DND-41 (cell line): ENCODE measurements around the gene CORO6.

Experiments
- ATAC-seq: fragments of 200-7000 bp; cut with Tn5 transposase; 3 replicates; pipeline ENCODE4 v1.9.1; 2021; ENCODE audit warnings: low read depth; ENCODE audit not compliant: insufficient read depth
- DNase-seq: peaks from one replicate; pipeline ENCODE4 v3.0.0-alpha.2; 2020
- H2AFZ ChIP-seq: 2 replicates; pipeline ENCODE4 v1.6.0; 2012; ENCODE audit warnings: low read depth, low read length
- H3K27ac ChIP-seq: 2 replicates; pipeline ENCODE4 v1.5.1; 2012; ENCODE audit warnings: low read length, inconsistent platforms
- H3K27me3 ChIP-seq: fragments of 200-600 bp; sonication (generic); 2 replicates; pipeline ENCODE4 v1.6.0; 2012; ENCODE audit warnings: low read length, mild to moderate bottlenecking, inconsistent platforms; ENCODE audit not compliant: insufficient read depth, poor library complexity
- H3K36me3 ChIP-seq: 2 replicates; pipeline ENCODE4 v1.5.1; 2012; ENCODE audit warnings: low read length, inconsistent platforms; ENCODE audit not compliant: insufficient read depth
- H3K4me1 ChIP-seq: 2 replicates; pipeline ENCODE4 v1.5.1; 2012; ENCODE audit warnings: mild to moderate bottlenecking, low read length; ENCODE audit not compliant: insufficient read depth
- H3K4me2 ChIP-seq: 2 replicates; pipeline ENCODE4 v1.6.0; 2012; ENCODE audit warnings: mild to moderate bottlenecking, moderate library complexity, low read length, inconsistent platforms; ENCODE audit not compliant: insufficient read depth
- H3K4me3 ChIP-seq, 2 experiments: fragments of 200-600 bp in 1 of 2; shearing (Covaris generic) in 1 of 2; 2 replicates each; pipeline ENCODE4 v1.5.1; 2012 to 2016; ENCODE audit warnings: inconsistent platforms in 2 of 2, low read length in 2 of 2, mild to moderate bottlenecking in 2 of 2, low read depth in 1 of 2, moderate library complexity in 1 of 2
- H3K79me2 ChIP-seq: 2 replicates; pipeline ENCODE4 v1.6.0; 2012; ENCODE audit warnings: low read length, inconsistent platforms; ENCODE audit not compliant: insufficient read depth
- H3K9ac ChIP-seq: 2 replicates; pipeline ENCODE4 v1.6.0; 2012; ENCODE audit warnings: low read depth, mild to moderate bottlenecking, inconsistent platforms, low read length, moderate library complexity
- H3K9me3 ChIP-seq: 2 replicates; pipeline ENCODE4 v1.5.1; 2012; ENCODE audit warnings: low read length, moderate library complexity, mild to moderate bottlenecking, inconsistent platforms; ENCODE audit not compliant: insufficient read depth, severe bottlenecking
- H4K20me1 ChIP-seq: 2 replicates; pipeline ENCODE4 v1.6.0; 2012; ENCODE audit warnings: low read length; ENCODE audit not compliant: insufficient read depth
- EZH2 ChIP-seq: IDR thresholded peaks from 3 replicates; pipeline ENCODE4 v1.6.1; 2012; ENCODE audit warnings: borderline replicate concordance, low read depth, mild to moderate bottlenecking, moderate library complexity, low read length, inconsistent platforms; ENCODE audit not compliant: severe bottlenecking
- TF ChIP-seq, protein P1 (sequence below): IDR thresholded peaks from 2 replicates; pipeline ENCODE4 v1.5.1; 2012; ENCODE audit warnings: borderline replicate concordance, low read length, moderate library complexity, mild to moderate bottlenecking; ENCODE audit not compliant: poor library complexity, severe bottlenecking; ENCODE audit errors: extremely low read depth

The CORO6 gene

GRCh38 chr17:29568331-29569244 is 54.1 kb downstream of the CORO6 start, which contains the start of gene TP53I13:
TP53I13 (plus strand) TSS chr17:29568701; CDS start chr17:29568759, 58 bp downstream.
- peak within 1 kb of the TSS; percentile 95 for H3K27ac ChIP-seq
- TF ChIP-seq, protein P1, sequence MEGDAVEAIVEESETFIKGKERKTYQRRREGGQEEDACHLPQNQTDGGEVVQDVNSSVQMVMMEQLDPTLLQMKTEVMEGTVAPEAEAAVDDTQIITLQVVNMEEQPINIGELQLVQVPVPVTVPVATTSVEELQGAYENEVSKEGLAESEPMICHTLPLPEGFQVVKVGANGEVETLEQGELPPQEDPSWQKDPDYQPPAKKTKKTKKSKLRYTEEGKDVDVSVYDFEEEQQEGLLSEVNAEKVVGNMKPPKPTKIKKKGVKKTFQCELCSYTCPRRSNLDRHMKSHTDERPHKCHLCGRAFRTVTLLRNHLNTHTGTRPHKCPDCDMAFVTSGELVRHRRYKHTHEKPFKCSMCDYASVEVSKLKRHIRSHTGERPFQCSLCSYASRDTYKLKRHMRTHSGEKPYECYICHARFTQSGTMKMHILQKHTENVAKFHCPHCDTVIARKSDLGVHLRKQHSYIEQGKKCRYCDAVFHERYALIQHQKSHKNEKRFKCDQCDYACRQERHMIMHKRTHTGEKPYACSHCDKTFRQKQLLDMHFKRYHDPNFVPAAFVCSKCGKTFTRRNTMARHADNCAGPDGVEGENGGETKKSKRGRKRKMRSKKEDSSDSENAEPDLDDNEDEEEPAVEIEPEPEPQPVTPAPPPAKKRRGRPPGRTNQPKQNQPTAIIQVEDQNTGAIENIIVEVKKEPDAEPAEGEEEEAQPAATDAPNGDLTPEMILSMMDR = no peak
- no peak for TF ChIP-seq EZH2
- peak within 1 kb of the TSS; percentile 92 for H3K9ac ChIP-seq
- H3K79me2 ChIP-seq = peaks cover 38% of the 10 kb centered on the region
- peaks cover 54% of the 10 kb centered on the region for H3K4me1 ChIP-seq
- peak; percentile 69 for ATAC-seq
- peak within 1 kb of the TSS; percentile 96 for H3K4me2 ChIP-seq
- DNase-seq = peak; percentile 95
- H4K20me1 ChIP-seq = peaks cover 29% of the 10 kb centered on the region
- peak within 1 kb of the TSS; percentile 92 for H2AFZ ChIP-seq
- peak within 1 kb of the TSS; percentile 67 to 84 for H3K4me3 ChIP-seq
- no peaks in the 10 kb centered on the region for H3K9me3 ChIP-seq
- peaks cover 19% of the 10 kb centered on the region for H3K36me3 ChIP-seq
- H3K27me3 ChIP-seq = peaks cover 9% of the 10 kb centered on the region

GRCh38 chr17:29567554-29568330 is 55.0 kb downstream of the CORO6 start:
- H3K36me3 ChIP-seq = peaks cover 16% of the 10 kb centered on the region
- peak overlapping the region; percentile 46 to 84 for H3K4me3 ChIP-seq
- TF ChIP-seq, protein P1 = peak; percentile 57
- no peak for TF ChIP-seq EZH2
- peaks cover 29% of the 10 kb centered on the region for H4K20me1 ChIP-seq
- peak overlapping the region; percentile 72 for H2AFZ ChIP-seq
- H3K9ac ChIP-seq = peak overlapping the region; percentile 92
- H3K9me3 ChIP-seq = no peaks in the 10 kb centered on the region
- peak overlapping the region; percentile 95 for H3K27ac ChIP-seq
- H3K4me1 ChIP-seq = peaks cover 54% of the 10 kb centered on the region
- peak overlapping the region; percentile 96 for H3K4me2 ChIP-seq
- peaks cover 9% of the 10 kb centered on the region for H3K27me3 ChIP-seq
- DNase-seq (peak; percentile 78), ATAC-seq (peak; percentile 62)
- H3K79me2 ChIP-seq = peaks cover 38% of the 10 kb centered on the region

DNA sequence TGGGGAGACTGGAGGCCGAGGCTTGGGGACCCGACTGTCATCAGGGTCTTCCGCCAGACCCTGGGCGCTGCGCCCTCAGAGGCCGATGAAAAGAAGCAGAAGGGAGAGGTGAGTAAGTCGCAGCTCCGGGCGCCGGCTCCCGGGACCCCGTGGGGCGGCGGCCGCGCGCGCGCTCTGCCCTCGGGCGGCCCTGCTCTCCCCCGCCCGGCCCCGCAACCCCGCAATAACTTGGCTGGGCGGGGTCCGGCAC is 55.5 kb downstream of the CORO6 start:
- peak overlapping the region; percentile 72 for H2AFZ ChIP-seq
- peaks cover 21% of the 10 kb centered on the region for H3K36me3 ChIP-seq
- DNase-seq = no peak
- peak; percentile 3; the same call in 2 of the 3 replicates for ATAC-seq
- peaks cover 27% of the 10 kb centered on the region for H4K20me1 ChIP-seq
- no peaks in the 10 kb centered on the region for H3K9me3 ChIP-seq
- TF ChIP-seq EZH2 = no peak
- TF ChIP-seq, protein P1 = no peak
- peaks cover 38% of the 10 kb centered on the region for H3K79me2 ChIP-seq
- peak overlapping the region; percentile 96 for H3K4me2 ChIP-seq
- H3K27ac ChIP-seq = peak overlapping the region; percentile 95
- peaks cover 54% of the 10 kb centered on the region for H3K4me1 ChIP-seq
- H3K4me3 ChIP-seq = peak overlapping the region; percentile 46 to 84
- peaks cover 9% of the 10 kb centered on the region for H3K27me3 ChIP-seq
- peak overlapping the region; percentile 92 for H3K9ac ChIP-seq
